HEK293 (cell line): ENCODE measurements around the gene PDGFA.

ENCODE experiments used
- CTCF ChIA-PET: fragments of 350-600 bp; formaldehyde crosslinking; extraction: SDS; loops from one replicate; lab custom pipeline; 2021; ENCODE audit warnings: antibody characterized with exemption; lab: Yijun Ruan, JAX
- POLR2A ChIA-PET: fragments of 300-600 bp; formaldehyde crosslinking; extraction: SDS; loops from one replicate; lab custom pipeline; 2020; ENCODE audit warnings: antibody characterized with exemption, inconsistent platforms; lab: Yijun Ruan, JAX
- H3K27ac ChIP-seq: fragments of 200-500 bp; sonication (Bioruptor generic); 2 replicates; pipeline ENCODE4 v1.5.1; 2014; ENCODE audit warnings: low read depth, low read length, control low read depth, inconsistent platforms; ENCODE audit errors: extremely low read depth
- H3K36me3 ChIP-seq, 2 experiments: fragments of 200-500 bp in 1 of 2; sonication (Bioruptor generic) in 1 of 2; 1 replicate in 1 of 2; 2 replicates in 1 of 2; pipeline ENCODE4 v1.5.1; 2014 to 2017; ENCODE audit warnings: inconsistent platforms in 2 of 2, low read length in 2 of 2; ENCODE audit not compliant: control insufficient read depth in 2 of 2, insufficient read depth in 1 of 2
- H3K4me1 ChIP-seq: fragments of 200-500 bp; sonication (Bioruptor generic); 2 replicates; pipeline ENCODE4 v1.5.1; 2014; ENCODE audit warnings: mild to moderate bottlenecking, low read length, inconsistent platforms; ENCODE audit not compliant: control insufficient read depth, insufficient read depth
- H3K4me3 ChIP-seq: 2 replicates; pipeline ENCODE4 v1.5.1; 2011; ENCODE audit warnings: low read depth, mild to moderate bottlenecking, control low read depth, low read length, moderate library complexity
- H3K9me3 ChIP-seq: fragments of 200-500 bp; sonication (Bioruptor generic); 2 replicates; pipeline ENCODE4 v1.5.1; 2014; ENCODE audit warnings: low read depth, low read length, inconsistent platforms; ENCODE audit not compliant: control insufficient read depth, insufficient read depth
- BCL6B ChIP-seq: fragments of 450-650 bp; formaldehyde crosslinking; IDR thresholded peaks from 2 replicates; pipeline ENCODE4 v1.5.1; 2017; ENCODE audit warnings: missing biosample characterization, missing genetic modification characterization
- ELK4 ChIP-seq: IDR thresholded peaks from 2 replicates; pipeline ENCODE4 v1.6.1; 2011; ENCODE audit warnings: mild to moderate bottlenecking, low read depth, low read length, borderline replicate concordance
- KLF9 ChIP-seq: fragments of 450-650 bp; formaldehyde crosslinking; IDR thresholded peaks from 2 replicates; pipeline ENCODE4 v1.5.1; 2016; ENCODE audit warnings: missing biosample characterization, missing genetic modification characterization, low read depth
- RBAK ChIP-seq: fragments of 450-650 bp; formaldehyde crosslinking; IDR thresholded peaks from 2 replicates; pipeline ENCODE4 v1.5.1; 2016; ENCODE audit warnings: missing biosample characterization, missing genetic modification characterization
- SCRT1 ChIP-seq: fragments of 450-650 bp; formaldehyde crosslinking; IDR thresholded peaks from 2 replicates; pipeline ENCODE4 v1.5.1; 2016; ENCODE audit warnings: missing biosample characterization, missing genetic modification characterization, borderline replicate concordance
- SP3 ChIP-seq: fragments of 450-650 bp; formaldehyde crosslinking; IDR thresholded peaks from 2 replicates; pipeline ENCODE4 v1.5.1; 2016; ENCODE audit warnings: missing biosample characterization, missing genetic modification characterization
- YY2 ChIP-seq: fragments of 450-650 bp; formaldehyde crosslinking; IDR thresholded peaks from 2 replicates; pipeline ENCODE4 v1.5.1; 2016; ENCODE audit warnings: missing biosample characterization, missing genetic modification characterization
- ZBTB6 ChIP-seq: fragments of 450-650 bp; formaldehyde crosslinking; IDR thresholded peaks from 2 replicates; pipeline ENCODE4 v1.5.1; 2017; ENCODE audit warnings: missing biosample characterization, missing genetic modification characterization
- ZFHX2 ChIP-seq: fragments of 450-650 bp; formaldehyde crosslinking; conservative IDR thresholded peaks from 2 replicates; pipeline ENCODE4 v1.5.1; 2016; ENCODE audit warnings: missing biosample characterization, missing genetic modification characterization
- ZIC2 ChIP-seq: fragments of 450-650 bp; formaldehyde crosslinking; IDR thresholded peaks from 2 replicates; pipeline ENCODE4 v1.5.1; 2016; ENCODE audit warnings: missing biosample characterization, missing genetic modification characterization
- ZNF214 ChIP-seq: fragments of 450-650 bp; formaldehyde crosslinking; IDR thresholded peaks from 2 replicates; pipeline ENCODE4 v1.5.1; 2017; ENCODE audit warnings: missing biosample characterization, mild to moderate bottlenecking, missing genetic modification characterization, borderline replicate concordance
- ZNF274 ChIP-seq, 2 experiments: fragments of 200-500 bp in 1 of 2; fragments of 450-650 bp in 1 of 2; sonication (Bioruptor generic) in 1 of 2; formaldehyde crosslinking in 1 of 2; IDR thresholded peaks; 2 replicates each; pipeline versions ENCODE4 v1.5.1 to v1.6.1; 2014 to 2016; ENCODE audit warnings: borderline replicate concordance in 1 of 2, inconsistent platforms in 1 of 2, low read length in 1 of 2, missing biosample characterization in 1 of 2, missing genetic modification characterization in 1 of 2
- ZNF311 ChIP-seq: fragments of 450-650 bp; formaldehyde crosslinking; IDR thresholded peaks from 2 replicates; pipeline ENCODE4 v1.5.1; 2017; ENCODE audit warnings: missing biosample characterization, missing genetic modification characterization, borderline replicate concordance
- ZNF501 ChIP-seq: fragments of 450-650 bp; formaldehyde crosslinking; IDR thresholded peaks from 2 replicates; pipeline ENCODE4 v1.5.1; 2016; ENCODE audit warnings: missing biosample characterization, missing genetic modification characterization
- ZNF514 ChIP-seq: fragments of 450-650 bp; formaldehyde crosslinking; IDR thresholded peaks from 2 replicates; pipeline ENCODE4 v1.5.1; 2016; ENCODE audit warnings: missing biosample characterization, missing genetic modification characterization
- ZNF529 ChIP-seq: fragments of 450-650 bp; formaldehyde crosslinking; IDR thresholded peaks from 2 replicates; pipeline ENCODE4 v1.5.1; 2017; ENCODE audit warnings: missing genetic modification characterization, missing biosample characterization; ENCODE audit not compliant: insufficient replicate concordance
- ZNF571 ChIP-seq: fragments of 450-650 bp; formaldehyde crosslinking; IDR thresholded peaks from 2 replicates; pipeline ENCODE4 v1.5.0; 2017; ENCODE audit warnings: missing biosample characterization, missing genetic modification characterization
- ZNF596 ChIP-seq: fragments of 450-650 bp; IDR thresholded peaks from 2 replicates; pipeline ENCODE4 v1.5.0; 2018; ENCODE audit warnings: missing biosample characterization, mild to moderate bottlenecking, missing genetic modification characterization, moderate library complexity
- ZNF654 ChIP-seq: fragments of 450-650 bp; formaldehyde crosslinking; IDR thresholded peaks from 2 replicates; pipeline ENCODE4 v1.5.1; 2016; ENCODE audit warnings: low read depth, missing biosample characterization, missing genetic modification characterization
- ZNF704 ChIP-seq: fragments of 450-650 bp; formaldehyde crosslinking; IDR thresholded peaks from 2 replicates; pipeline ENCODE4 v1.5.1; 2016; ENCODE audit warnings: missing biosample characterization, missing genetic modification characterization
- TF ChIP-seq, protein P1 (sequence below): fragments of 450-650 bp; formaldehyde crosslinking; IDR thresholded peaks from 2 replicates; pipeline ENCODE4 v1.5.1; 2017; ENCODE audit warnings: missing biosample characterization, missing genetic modification characterization
- TF ChIP-seq, protein P2 (sequence below): fragments of 450-650 bp; formaldehyde crosslinking; optimal IDR thresholded peaks from 2 replicates; pipeline ENCODE3; 2016; ENCODE audit warnings: missing biosample characterization, mild to moderate bottlenecking, missing genetic modification characterization

Gene PDGFA

GRCh38 chr7:555551-556160, 36.0 kb upstream of the PDGFA start (continued):
- no peak for TF ChIP-seq ZNF274 (IDR thresholded peaks at IDR 0.05; ENCODE audit: low read length)
- TF ChIP-seq ZNF274 (tag by site-specific recombination; IDR thresholded peaks at IDR 0.05; ENCODE audit: borderline replicate concordance): no peak
- TF ChIP-seq, protein P1, sequence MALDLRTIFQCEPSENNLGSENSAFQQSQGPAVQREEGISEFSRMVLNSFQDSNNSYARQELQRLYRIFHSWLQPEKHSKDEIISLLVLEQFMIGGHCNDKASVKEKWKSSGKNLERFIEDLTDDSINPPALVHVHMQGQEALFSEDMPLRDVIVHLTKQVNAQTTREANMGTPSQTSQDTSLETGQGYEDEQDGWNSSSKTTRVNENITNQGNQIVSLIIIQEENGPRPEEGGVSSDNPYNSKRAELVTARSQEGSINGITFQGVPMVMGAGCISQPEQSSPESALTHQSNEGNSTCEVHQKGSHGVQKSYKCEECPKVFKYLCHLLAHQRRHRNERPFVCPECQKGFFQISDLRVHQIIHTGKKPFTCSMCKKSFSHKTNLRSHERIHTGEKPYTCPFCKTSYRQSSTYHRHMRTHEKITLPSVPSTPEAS (tag by site-specific recombination): no peak
- TF ChIP-seq ZIC2 (tag by site-specific recombination): no peak
- TF ChIP-seq RBAK: no peak
- TF ChIP-seq SP3 (tag by site-specific recombination): no peak
- no peak for TF ChIP-seq ZNF214 (tag by site-specific recombination)
- TF ChIP-seq ZNF571 (tag by site-specific recombination): no peak
- no peak for TF ChIP-seq ZFHX2 (tag by site-specific recombination)
- TF ChIP-seq ZNF654 (tag by site-specific recombination): no peak
- TF ChIP-seq, protein P2, sequence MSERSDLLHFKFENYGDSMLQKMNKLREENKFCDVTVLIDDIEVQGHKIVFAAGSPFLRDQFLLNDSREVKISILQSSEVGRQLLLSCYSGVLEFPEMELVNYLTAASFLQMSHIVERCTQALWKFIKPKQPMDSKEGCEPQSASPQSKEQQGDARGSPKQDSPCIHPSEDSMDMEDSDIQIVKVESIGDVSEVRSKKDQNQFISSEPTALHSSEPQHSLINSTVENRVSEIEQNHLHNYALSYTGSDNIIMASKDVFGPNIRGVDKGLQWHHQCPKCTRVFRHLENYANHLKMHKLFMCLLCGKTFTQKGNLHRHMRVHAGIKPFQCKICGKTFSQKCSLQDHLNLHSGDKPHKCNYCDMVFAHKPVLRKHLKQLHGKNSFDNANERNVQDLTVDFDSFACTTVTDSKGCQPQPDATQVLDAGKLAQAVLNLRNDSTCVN (tag by site-specific recombination): no peak
- no peak for TF ChIP-seq ZNF529 (tag by site-specific recombination)

DNA sequence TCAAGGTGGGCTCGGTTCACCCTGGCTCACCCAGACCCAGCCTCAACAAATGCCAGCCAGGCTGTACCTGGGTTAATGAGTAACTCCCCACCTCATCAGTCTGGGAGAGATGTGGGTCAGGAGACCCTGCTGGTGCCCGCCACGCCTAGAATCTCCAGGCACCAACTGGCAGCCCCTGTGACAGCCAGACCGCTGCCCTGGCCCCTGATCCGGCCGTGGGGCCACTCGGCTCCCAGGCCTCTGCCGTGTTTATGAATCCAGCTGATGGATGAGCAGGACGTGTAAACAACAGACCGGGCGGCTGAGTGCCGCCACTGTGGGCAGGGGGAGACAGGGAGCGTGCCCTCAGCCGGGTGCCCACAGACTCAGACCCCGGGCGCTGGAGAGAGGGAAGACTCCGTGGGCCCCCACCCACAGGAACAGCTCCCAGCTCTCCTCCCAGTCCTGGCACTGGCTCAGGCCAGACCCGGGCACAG, 34.0 kb upstream of the PDGFA start:
- H3K27ac ChIP-seq: no peak overlapping the region
- H3K36me3 ChIP-seq: no peaks in the 10 kb centered on the region
- H3K4me1 ChIP-seq: no peaks in the 10 kb centered on the region
- POLR2A ChIA-PET: no interaction called here
- CTCF ChIA-PET: interaction anchor here (0.8 kb wide), 1 partner anchor 220 kb away, joined by 4 read pairs; no protein-coding TSS in a partner anchor
- no peak for TF ChIP-seq ELK4
- TF ChIP-seq ZNF311 (tag by site-specific recombination): no peak
- no peaks in the 10 kb centered on the region for H3K9me3 ChIP-seq
- H3K4me3 ChIP-seq: no peak overlapping the region

- ChIA-PET CTCF (no interaction called here), POLR2A (no interaction called here)
- Histone ChIP-seq H3K27ac (no peak overlapping the region), H3K4me3 (no peak overlapping the region), H3K36me3 (no peaks in the 10 kb centered on the region), H3K9me3 (no peaks in the 10 kb centered on the region), H3K4me1 (no peaks in the 10 kb centered on the region)
- TF ChIP-seq KLF9 (tag by site-specific recombination): no peak
- TF ChIP-seq ZNF514 (tag by site-specific recombination): no peak
- no peak for TF ChIP-seq BCL6B (tag by site-specific recombination)
- TF ChIP-seq ZNF501 (tag by site-specific recombination): no peak
- no peak for TF ChIP-seq ZNF596
- TF ChIP-seq RBAK: no peak
- no peak for TF ChIP-seq YY2 (tag by site-specific recombination)
- TF ChIP-seq ZBTB6 (tag by site-specific recombination): no peak
- no peak for TF ChIP-seq SCRT1 (tag by site-specific recombination)
- TF ChIP-seq ZFHX2 (tag by site-specific recombination): no peak
- no peak for TF ChIP-seq ZNF704 (tag by site-specific recombination)
Observed at GRCh38 chr7:552868-553635, 33.4 kb upstream of the PDGFA start.
